ENCODE results near the gene GPATCH1. TPM values are rescaled to one million over a fixed set of nuclear protein-coding genes. Genes with fewer than 3 reads are reported as not detected.

GPATCH1 gene
- total and polyA plus RNA-seq, 2 of the 4 experiments (the other 2 are of a cell fraction) = 5.1 to 7.5 TPM

GRCh38 chr19:33171916-33172359 lies 91.0 kb downstream of the GPATCH1 start:
- Histone ChIP-seq H3K4me3 (ENCODE audit: insufficient read depth, low read depth, low read length) (no peak overlapping the region), H3K9me1 (ENCODE audit: insufficient read depth, low read length) (peaks cover 12% of the 10 kb centered on the region; the same call in 1 of the 2 replicates), H3K4me1 (ENCODE audit: control insufficient read depth, insufficient read depth, low read length) (peaks cover 8% of the 10 kb centered on the region), H2BK20ac (ENCODE audit: low read depth, low read length) (peak overlapping the region; percentile 71; the same call in 1 of the 2 replicates), H3K56ac (ENCODE audit: extremely low read depth, insufficient read depth, low read length) (no peak overlapping the region), H3K4ac (ENCODE audit: low read depth, low read length) (no peak overlapping the region), H4K5ac (ENCODE audit: low read depth, low read length) (no peak overlapping the region), H2BK5ac (ENCODE audit: low read depth, low read length, poor library complexity, severe bottlenecking) (peak overlapping the region; percentile 36), H2BK15ac (ENCODE audit: low read depth, low read length) (no peak overlapping the region), H3K79me1 (ENCODE audit: low read depth in 1 of 2, low read length in 2 of 2) (peaks cover 11 to 23% of the 10 kb centered on the region in 2 experiments), H2BK120ac (ENCODE audit: low read depth, low read length) (no peak overlapping the region), H2AK9ac (replicated peaks; ENCODE audit: low read depth, low read length, poor library complexity) (no peak overlapping the region), H3K18ac (ENCODE audit: low read depth, low read length) (no peak overlapping the region), H3K9ac (ENCODE audit: low read depth, low read length) (no peak overlapping the region), H3K27me3 (ENCODE audit: control insufficient read depth, insufficient read depth, low read length) (no peaks in the 10 kb centered on the region), H3K23ac (ENCODE audit: low read depth, low read length) (no peak overlapping the region), H4K8ac (ENCODE audit: low read depth in 2 of 2, low read length in 2 of 2) (no peak overlapping the region), H3K4me2 (ENCODE audit: low read depth, low read length) (peak overlapping the region; percentile 10; the same call in 1 of the 2 replicates), H4K91ac (ENCODE audit: insufficient read depth, low read depth, low read length) (no peak overlapping the region), H2AK5ac (ENCODE audit: low read depth, low read length) (no peak overlapping the region), H3K9me3 (ENCODE audit: control insufficient read depth, insufficient read depth, low read length) (no peaks in the 10 kb centered on the region), H3K36me3 (ENCODE audit: control insufficient read depth, insufficient read depth, low read length) (no peaks in the 10 kb centered on the region), H4K20me1 (ENCODE audit: insufficient read depth, low read length) (peaks cover 3% of the 10 kb centered on the region; the same call in 1 of the 2 replicates), H2AFZ (replicated peaks; ENCODE audit: low read length, poor library complexity) (no peak overlapping the region), H3K27ac (ENCODE audit: insufficient read depth, low read length) (no peak overlapping the region), H3K14ac (replicated peaks; ENCODE audit: low read depth, low read length) (no peak overlapping the region)
- ATAC-seq (ENCODE audit: low read depth) (peak; percentile 38), DNase-seq (peak; percentile 74)
- in situ Hi-C loops (cut with MboI; ENCODE audit: low sequenced_read_pairs) = no loop called here
- intact Hi-C loops (cut with micrococcal nuclease) = no loop called here
- ChIA-PET POLR2A (ENCODE audit: unreplicated experiment) (no interaction called here), CTCF (no interaction called here)
- no TSS peak for BruUV-seq (replicated peaks)
- dilution Hi-C loops (cut with HindIII; ENCODE audit: low sequenced_read_pairs, unreplicated experiment) = no loop called here
- no peak for TF ChIP-seq RFX5 (IDR thresholded peaks at IDR 0.05; ENCODE audit: low read depth, low read length)
- no peak for TF ChIP-seq CHD1 (IDR thresholded peaks at IDR 0.05; ENCODE audit: low read depth, low read length)
- no peak for TF ChIP-seq RCOR1 (IDR thresholded peaks at IDR 0.05; ENCODE audit: insufficient replicate concordance, low read length)
- 0 out of 2 replicates have a peak, but pooled peaks have one; percentile 10 for TF ChIP-seq BHLHE40 (IDR thresholded peaks at IDR 0.05; ENCODE audit: low read depth, low read length)
- no peak for TF ChIP-seq USF2 (IDR thresholded peaks at IDR 0.05; ENCODE audit: low read depth, low read length)
- peak; percentile 73 for TF ChIP-seq NFE2L2 (IDR thresholded peaks at IDR 0.05; ENCODE audit: low read depth, low read length)
- TF ChIP-seq FOS (IDR thresholded peaks at IDR 0.05; ENCODE audit: low read depth, low read length) = peak; percentile 60
- WGBS, 2 experiments (ENCODE audit: extremely low coverage in 2 of 2, insufficient read length in 1 of 2) = no CpG with 5 or more reads among the region's 6 CpGs

All from IMR-90 (cell line).